ENCODE data around the gene SBK2. TPM values are rescaled to one million over a fixed set of nuclear protein-coding genes. Genes with fewer than 3 reads are reported as not detected.
"Not testable (repeated sequence)": the region's sequence is repeated elsewhere in the genome, so short reads cannot be mapped to it uniquely, and the experiment has no call there.

SBK2 gene
- not detected for total RNA-seq

DNA sequence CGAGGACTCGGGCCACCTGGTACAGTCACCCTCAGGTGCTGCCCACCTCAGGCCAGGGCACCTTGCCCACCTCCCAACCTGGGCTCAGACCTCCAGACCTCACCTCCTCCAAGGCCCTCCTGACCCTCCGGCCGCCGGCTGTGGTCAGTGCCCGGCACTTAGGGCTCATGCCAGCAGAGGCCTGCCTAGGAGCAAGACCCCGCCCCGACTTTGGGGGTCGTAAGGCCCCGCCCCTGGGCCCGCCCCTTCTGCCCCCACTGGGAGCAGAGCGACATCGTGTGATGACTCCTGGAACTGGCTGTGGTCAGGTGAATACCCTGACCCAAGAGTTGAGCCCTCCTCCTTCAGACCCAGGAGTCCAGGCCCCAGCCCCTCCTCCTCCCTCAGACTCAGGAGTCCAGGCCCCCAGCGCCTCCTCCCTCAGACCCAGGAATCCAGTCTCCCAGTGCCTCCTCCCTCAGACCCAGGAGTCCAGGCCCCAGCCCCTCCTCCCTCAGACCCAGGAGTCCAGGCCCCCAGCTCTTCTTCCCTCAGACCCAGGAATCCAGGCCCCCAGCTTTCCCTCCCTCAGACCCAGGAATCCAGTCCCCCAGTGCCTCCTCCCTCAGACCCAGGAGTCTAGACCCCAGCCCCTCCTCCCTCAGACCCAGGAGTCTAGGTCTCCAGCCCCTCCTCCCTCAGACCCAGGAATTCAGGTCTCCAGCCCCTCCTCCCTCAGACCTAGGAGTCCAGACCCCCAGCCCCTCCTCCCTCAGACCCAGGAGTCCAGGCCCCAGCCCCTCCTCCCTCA, at the start of gene SBK2:
SBK2 (minus strand) TSS at position 183 of the 790 bp plus-strand sequence. CDS start 839 bp downstream, outside the sequence.
- DNase-seq: no peak

DNA sequence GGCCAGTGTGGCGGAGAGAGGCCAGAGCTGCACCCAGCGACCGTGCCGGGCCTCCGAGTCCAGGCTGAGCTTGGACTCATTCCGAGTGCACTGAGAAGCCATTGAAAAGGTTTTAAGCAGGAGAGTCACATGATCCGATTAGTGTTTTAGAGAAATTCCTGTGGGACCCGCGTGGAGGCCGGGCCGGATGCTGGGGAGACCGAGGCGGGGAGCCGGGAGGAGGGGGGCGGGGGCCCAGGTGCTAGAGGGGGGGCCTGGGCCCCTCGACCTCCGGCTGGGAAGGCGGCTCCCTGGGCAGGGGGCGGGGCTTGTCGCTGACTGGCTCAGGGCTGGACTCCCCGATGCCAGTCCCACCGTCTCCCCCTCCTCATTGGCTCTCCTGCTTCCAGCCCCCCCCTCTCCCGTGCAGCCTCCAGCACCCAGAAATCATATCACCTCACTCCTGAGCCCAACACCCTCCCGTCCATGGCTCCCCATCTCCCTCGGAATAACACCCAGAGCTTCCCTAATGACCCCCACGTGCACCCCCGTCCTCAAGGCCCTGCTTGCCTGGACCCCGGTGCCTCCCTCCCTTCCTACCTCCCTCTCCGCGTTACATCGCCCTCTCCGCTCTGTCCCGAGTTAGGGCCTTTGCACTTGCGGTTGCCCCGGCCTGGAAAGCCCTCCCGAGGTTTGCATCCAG, 48.9 kb upstream of the SBK2 start:
- peak; percentile 69 for DNase-seq

DNA sequence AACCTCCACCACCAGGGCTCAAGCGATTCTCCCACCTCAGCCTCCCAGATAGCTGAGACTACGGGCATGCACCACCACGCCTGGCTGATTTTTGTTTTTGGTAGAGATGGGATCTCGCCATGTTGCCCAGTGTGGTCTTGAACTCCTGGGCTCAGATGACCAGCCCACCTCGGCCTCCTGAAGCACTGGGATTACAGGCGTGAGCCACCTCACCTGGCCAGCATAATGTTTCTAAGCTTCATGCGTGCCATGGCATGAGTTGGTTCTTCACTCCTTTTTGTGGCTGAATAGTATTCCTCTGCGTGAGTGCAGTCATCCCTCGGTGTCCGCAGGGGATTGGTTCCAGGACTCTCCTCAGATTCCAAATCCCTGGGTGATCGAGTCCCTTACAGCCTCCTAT, 47.9 kb upstream of the SBK2 start:
- DNase-seq: no peak

GRCh38 chr19:55583897-55584296, 47.0 kb upstream of the SBK2 start:
- not testable (repeated sequence) for DNase-seq

DNA sequence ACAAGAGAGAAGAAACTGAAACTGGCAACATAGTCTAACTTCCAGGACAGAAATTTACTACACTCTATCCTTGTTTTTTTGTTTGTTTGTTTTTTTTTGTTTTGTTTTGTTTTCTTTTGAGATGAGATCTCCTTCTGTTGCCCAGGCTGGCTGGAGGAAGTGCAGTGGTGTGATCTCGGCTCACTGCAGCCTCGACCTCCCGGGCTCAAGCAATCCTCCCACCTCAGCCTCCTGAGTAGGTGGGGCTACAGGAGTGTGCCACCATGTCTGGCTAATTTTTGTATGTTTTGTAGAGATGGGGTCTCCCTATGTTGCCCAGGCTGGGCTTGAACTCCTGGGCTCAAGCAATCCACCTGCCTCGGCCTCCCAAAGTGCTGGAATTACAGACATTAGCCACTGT, 45.4 kb upstream of the SBK2 start:
- DNase-seq: not testable (repeated sequence)

- DNase-seq: no peak
Observed at GRCh38 chr19:55581823-55582223, 44.9 kb upstream of the SBK2 start.

DNA sequence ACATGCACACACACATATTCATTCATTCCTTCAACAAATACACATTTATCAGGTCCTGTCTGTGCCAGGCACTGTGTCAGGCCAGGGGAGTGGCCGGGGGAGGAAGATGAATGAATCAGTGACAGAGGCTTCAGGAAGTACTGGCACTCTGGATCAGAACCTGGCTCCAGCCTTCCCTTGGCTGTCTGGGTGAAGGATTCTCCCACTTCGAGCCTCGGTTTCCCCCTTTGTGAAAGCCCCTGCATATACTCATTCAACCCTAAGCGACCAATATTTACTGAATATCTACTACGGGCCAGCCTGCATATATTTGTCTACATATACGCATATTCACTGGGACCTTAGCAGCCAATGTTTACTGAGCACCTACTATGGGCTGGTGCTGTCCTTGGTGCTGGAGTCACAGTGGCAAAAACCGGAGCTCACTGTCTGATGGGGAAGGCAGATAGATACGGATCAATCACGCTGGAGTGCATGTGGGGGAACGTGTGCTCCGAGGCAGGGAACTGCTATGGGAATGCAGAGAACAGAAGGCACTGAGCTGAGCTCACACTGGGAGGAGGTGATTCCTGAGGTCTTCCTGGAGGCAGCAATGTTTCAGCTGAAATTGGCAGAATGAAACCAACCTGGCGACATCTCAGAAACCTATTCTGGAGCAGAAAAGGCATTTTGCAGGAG, 44.4 kb upstream of the SBK2 start:
- DNase-seq: no peak

DNA sequence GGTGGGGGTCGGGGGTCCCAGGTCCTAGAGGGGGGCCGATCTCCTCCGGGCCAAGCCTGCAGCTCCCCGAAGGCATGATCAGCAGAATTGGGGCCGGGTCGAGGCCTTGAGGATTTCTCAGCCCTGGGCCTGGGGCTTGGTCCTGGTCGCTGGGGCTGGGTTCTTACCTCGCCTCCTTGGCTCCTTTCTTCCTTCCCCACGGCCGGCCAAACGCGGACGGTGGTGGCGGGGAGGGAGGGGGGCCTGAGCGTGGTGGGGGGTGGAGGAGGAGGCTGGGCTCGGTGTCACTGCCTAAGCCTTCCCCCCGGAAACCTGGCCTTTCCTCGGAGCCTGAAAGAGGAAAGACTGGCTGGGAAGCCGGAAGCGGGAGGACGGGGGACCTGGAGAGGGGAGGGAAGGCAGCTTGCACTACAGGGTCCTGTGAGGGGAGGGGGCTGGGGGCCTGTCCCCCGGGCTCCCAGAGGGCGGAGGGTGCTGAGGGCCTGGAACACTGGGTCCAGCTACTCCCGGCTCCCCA, 43.8 kb upstream of the SBK2 start, which contains the start of gene ZNF579:
ZNF579 (minus strand) TSS at position 221 of the 517 bp plus-strand sequence. CDS start 1,209 bp downstream, outside the sequence.
- peak; percentile 90 for DNase-seq

DNA sequence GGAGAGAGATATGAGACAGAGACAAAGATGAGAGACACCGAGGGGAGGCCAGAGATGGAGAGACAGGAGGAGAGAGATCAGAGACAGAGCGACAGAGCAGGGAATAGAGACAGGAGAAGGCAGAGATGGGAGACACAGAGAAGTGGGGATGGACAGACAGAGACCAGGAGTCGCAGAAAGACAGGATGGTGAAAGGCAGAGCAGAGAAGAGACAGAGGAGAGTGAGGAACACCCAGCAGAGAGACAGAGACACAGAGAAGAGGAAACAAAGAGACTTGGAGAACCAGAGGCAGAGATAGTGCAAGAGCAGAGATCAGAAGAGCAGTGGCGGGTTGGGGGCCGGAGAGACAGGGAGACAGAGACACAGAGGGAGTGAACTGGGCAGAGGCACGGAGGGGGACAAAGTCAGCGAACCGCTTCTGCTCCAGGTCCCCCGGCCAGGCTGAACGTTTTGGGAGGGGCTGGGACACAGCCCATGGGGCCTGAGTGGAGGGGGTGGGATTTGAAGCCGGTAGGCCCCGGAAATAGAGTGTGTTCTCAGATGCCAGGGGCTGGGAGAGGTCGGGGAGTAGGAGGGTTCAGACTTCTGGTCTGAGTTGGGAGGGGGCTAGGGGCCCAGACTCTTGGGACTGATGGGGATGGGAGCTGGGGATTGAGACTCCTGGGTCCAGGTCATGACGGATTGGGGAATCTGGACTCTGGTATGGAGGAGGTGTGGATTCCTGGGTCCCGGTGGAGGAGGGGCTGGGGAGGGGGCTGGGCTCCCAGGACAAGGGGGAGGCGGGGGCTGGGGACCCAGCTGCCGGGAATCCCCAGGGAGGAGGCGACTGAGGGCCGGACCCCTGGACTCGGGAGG, 43.1 kb upstream of the SBK2 start:
- DNase-seq: peak; percentile 24

DNA sequence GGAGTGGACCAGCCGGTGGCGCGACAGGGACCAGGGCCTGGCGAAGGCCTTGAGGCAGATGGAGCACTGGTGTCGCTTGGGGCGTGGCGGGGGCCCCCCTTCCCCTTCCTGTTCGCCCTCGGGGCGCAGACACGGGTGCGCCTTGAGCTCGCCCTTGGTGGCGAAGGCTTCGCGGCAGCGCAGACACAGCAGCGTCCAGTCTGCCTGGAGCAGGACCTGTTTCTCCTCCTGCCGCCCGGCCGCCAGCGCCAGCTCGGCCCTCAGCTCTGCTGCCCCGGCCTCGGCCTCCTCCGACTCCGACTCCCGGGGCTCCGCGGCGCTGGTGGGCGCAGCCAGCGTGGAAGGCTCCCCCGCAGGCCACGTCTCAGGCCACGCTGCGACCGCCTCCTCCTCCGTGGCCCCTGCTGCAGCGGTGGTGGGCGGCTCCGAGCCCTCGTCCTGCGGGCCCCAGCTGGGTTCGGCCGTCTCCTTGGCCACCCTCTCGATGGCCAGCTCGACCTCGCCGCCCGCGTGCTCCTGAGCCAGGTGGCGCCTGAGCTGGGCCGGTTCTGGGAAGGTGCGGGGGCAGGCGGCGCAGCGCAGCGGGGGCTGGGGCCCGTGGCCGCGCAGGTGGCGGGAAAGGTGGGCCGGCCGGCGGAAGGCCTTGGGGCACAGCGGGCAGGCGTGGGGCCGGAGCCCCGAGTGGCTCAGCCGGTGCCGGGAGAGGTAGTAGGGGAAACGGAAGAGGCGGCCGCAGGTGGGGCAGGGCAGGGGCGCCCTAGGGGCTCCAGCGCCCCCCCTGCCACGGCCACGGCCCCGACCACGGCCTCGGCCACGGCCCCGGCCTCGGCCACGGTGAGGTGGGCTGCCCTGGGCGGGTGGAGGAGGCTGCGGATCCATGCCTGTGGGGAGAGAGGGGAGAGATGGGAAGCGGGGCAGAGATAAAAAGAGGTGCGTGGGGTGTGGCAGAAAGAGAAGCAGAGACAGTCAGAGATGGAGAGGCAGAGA, 42.1 kb upstream of the SBK2 start:
- no peak for DNase-seq

GRCh38 chr19:55578031-55578760, 41.3 kb upstream of the SBK2 start:
- DNase-seq: no peak

- DNase-seq: no peak
Observed at GRCh38 chr19:55576746-55577145, 39.8 kb upstream of the SBK2 start.

GRCh38 chr19:55573929-55574328, 37.0 kb upstream of the SBK2 start:
- not testable (repeated sequence) for DNase-seq

GRCh38 chr19:55569477-55569876, 32.5 kb upstream of the SBK2 start:
- not testable (repeated sequence) for DNase-seq

GRCh38 chr19:55567708-55568328, 30.9 kb upstream of the SBK2 start:
- DNase-seq: no peak

- no peak for DNase-seq
Observed at GRCh38 chr19:55566823-55567222, 29.9 kb upstream of the SBK2 start.

DNA sequence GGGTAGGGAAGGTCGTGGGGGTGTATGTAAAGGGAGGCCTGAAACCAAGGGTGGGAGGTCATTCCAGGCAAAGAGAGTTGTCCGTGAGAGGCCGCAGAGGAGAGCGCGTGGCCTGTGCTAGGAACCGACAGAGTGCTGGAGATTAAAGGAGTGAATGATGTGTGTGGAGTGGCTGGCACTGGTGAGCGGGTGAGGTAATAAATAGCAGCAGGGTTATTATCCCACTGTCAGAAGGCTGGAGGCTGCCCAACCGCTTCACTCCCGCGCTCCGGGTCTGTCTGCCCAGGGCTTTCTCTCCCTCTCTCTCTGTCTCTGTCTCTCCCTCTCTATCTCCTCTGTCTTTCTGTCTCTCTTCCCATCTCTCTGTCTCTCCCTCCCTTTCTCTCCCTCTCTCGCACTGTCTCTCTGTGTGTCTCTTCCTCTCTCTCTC, 26.3 kb upstream of the SBK2 start:
- DNase-seq: no peak

- no peak for DNase-seq
Observed at GRCh38 chr19:55559684-55560083, 22.8 kb upstream of the SBK2 start.

DNA sequence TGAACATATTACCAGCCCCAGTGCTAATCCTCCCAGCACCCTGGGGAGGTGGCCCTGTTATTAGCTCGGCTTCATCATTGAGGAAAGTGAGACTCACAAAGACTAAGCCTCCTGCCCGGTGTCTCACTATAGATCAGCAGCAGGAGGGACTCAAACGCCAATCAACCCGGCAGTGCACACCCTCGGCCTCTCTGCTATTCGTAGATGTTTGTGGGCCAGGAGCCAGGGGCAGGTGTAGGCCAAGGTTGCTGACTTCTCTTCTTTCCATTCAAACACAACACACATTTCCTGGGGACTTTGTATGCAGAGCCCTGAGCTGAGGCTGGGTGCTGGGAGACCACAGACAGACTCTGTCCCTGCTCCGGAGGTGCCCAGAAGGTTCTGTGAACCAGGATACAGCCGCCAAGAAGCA, 17.8 kb upstream of the SBK2 start:
- no peak for DNase-seq

Data from skin of body (tissue), 2 donors.